Left ventricle myocardium superior (tissue), 1 donor: Measurements from ENCODE around the gene GSTA2. TPM values are rescaled to one million over a fixed set of nuclear protein-coding genes. Genes with fewer than 3 reads are reported as not detected.
"Not testable (repeated sequence)": the region's sequence is repeated elsewhere in the genome, so short reads cannot be mapped to it uniquely, and the experiment has no call there.

ENCODE experiments used
- ATAC-seq: fragments of 200-7000 bp; cut with Tn5 transposase; one replicate; pipeline ENCODE4 v1.9.1; 2020; ENCODE audit warnings: mild to moderate bottlenecking, moderate library complexity
- DNase-seq: peaks from one replicate; pipeline ENCODE4 v3.0.0-alpha.2; 2020
- intact Hi-C: fragments of 100-400 bp; cut with micrococcal nuclease; formaldehyde crosslinking; loops from one replicate; pipeline ENCODE4 v1.11.0; 2022
- long read RNA-seq: library from polyadenylated mRNA; unstranded; transcript quantifications from one replicate; pipeline ENCODE4 v2.0.0, GENCODE V29; 2021
- total RNA-seq: library from RNA; stranded (reverse); fragmentation: NEBNext Ultra II Directional; extraction: Animal tissue kit (Norgen Biotek cat#: 25700); gene quantifications from one replicate; pipeline ENCODE4 v1.2.1, GENCODE V29; 2021
- donor health status: DM: no; HTN: yes; CAD: no; lungs with severe emphysema.

GSTA2 gene
- total RNA-seq, result not detected
- long read RNA-seq, result 0 reads

DNA sequence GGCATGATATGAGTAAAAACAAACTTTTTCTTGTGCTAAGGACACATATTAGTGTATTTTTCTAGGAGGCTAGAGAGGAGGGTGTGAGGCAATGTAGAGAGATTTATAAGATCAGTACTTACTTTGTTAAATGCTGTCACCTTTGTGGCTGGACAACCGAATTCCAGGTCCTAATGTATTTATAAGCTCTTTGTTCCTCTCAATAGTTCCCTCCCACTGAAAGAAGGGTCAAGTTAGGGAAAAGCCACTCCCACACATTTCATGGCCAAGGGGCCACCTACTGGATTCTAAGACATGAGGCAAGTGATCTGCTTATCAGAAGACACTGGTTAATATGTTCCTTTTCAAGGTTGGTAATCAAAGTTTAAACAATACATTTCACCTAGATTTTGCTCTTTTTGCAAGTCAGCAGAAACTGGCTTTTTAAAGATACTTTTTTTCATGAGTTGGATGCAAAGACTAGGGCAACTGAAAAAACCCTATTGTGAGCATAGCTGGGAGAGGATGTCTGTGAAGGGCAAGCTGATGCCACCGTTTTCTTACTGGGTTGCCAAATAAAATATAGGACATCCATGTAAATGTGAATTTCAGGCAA is at the start of gene GSTA2:
GSTA2 (minus strand) TSS at position 154 of the 595 bp plus-strand sequence. CDS start 5,528 bp downstream, outside the sequence.
- intact Hi-C loops, DNase-seq, ATAC-seq: not testable (repeated sequence)

DNA sequence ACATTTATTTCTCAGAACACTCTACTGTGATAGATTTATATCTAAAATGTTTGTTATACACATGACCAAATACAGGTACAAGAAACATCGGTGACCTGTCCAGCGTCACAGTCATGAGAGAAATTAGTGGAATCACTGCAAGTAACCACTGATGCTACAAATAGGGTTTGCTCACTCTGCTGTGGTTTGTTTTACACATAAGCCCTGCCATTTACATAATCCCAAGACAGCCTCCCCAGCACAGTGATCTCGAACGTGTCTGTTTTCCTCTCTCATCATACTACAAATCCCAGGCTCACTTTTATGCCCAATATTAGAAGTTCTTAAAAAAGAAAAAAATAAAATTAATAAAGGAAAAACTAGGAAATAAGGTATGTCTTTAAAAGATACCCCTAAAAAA is 46.5 kb upstream of the GSTA2 start:
- ATAC-seq, intact Hi-C loops, DNase-seq: not testable (repeated sequence)

DNA sequence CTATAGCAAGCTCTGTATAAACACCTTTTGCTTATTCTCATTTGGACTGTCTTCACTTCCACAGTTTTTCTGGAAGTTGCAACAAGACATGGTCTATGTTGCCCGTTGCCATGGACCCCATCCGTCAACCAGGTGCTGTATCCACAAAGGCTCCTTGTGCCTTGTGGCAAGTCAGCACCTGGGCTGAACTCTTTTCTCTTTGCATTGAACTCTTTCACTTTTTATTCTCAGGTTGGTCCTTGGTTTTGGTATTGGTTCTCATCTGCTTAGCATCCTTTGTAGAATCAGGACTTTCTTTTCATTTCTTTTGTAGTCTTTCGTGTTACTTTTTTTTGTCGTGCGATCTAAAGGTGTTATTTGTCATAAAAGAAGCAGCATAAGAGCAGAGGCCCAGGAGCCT is 45.4 kb upstream of the GSTA2 start:
- intact Hi-C loops, result no loop called here
- ATAC-seq (no peak), DNase-seq (no peak)

DNA sequence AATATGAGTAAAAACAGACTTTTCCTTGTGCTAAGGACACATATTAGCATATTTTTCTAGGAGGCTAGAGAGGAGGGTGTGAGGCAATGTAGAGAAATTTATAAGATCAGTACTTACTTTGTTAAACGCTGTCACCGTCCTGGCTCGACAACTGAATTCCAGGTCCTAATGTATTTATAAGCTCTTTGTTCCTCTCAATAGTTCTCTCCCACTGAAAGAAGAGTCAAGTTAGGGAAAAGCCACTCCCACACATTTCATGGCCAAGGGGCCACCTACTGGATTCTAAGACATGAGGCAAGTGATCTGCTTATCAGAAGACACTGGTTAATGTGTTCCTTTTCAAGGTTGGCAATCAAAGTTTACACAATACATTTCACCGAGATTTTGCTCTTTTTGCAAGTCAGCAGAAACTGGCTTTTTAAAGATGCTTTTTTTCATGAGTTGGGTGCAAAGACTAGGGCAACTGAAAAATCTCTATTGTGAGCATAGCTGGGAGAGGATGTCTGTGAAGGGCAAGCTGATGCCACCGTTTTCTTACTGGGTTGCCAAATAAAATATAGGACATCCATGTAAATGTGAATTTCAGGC is 40.5 kb upstream of the GSTA2 start, which contains the start of gene GSTA1:
GSTA1 (minus strand) TSS at position 149 of the 588 bp plus-strand sequence. CDS start 4,549 bp downstream, outside the sequence.
- ATAC-seq, DNase-seq, intact Hi-C loops: not testable (repeated sequence)

DNA sequence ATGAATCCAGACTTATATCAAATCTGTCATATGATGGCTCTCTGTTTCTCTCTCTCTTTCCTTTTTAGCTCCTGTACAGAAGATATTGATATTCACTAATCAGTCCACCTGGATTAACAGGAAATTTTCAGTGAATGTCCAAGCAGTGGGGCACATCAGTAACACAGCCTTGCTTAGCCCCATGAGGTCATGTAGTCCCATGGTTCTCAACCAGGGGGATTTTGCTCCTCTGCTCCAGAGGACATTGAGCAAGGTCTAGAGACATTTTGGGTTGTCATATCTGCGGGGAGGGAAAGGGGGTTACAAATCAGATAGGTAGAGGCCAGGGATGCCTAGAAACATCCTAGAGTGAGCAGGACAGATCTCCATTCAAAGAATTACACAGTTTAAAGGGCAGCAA is 39.5 kb upstream of the GSTA2 start:
- ATAC-seq (no peak), DNase-seq (no peak)
- intact Hi-C loops, result no loop called here

DNA sequence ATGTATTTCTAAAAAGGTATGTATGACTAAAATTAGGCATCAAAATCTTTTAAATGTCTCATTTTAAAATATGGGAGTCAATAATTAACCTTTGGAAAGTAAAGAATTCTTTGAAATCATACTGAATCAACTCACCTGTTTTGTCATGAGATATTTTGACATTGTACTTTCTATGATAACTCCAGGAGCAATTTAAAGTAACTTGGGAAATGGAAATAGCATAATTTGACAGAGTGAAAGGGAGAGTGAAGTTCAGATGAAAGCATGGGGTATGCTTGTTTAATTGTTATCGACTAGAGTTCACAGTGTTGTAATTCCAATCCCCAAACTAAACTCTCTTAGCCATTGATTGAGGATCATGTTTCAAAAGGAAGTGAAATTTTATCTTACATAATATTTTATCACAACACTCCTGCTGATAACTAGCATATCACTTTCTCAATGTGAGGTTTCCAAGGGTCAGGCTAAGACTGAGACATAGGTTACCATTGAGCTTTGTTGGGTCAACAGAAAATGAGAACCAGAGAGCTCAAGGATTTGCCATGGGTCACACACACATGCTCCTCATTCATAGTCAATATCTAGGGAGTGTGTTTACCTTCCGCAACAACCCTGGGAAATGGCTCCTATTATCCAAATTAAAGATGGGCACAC is 38.0 kb upstream of the GSTA2 start:
- ATAC-seq (no peak), DNase-seq (no peak)
- intact Hi-C loops, result no loop called here

DNA sequence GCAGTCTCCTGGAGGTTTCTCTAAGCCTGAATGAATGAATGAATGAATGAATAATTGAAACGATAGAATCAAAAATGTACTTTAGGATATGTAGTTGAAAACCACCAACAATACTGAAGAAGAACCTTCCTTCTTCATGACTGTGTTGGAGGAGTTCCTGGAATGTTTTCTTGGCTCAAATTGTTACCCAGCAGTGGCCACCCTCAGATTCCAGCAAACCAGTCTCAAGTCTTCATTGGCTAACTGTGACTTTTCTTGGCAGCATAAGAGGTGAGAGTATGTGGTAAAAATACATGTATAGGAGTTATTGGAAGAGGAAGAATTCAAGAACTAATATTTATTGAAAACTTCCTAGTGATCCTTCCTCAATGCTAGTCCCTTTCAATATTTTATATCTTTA is 36.0 kb upstream of the GSTA2 start:
- ATAC-seq, intact Hi-C loops, DNase-seq: not testable (repeated sequence)

DNA sequence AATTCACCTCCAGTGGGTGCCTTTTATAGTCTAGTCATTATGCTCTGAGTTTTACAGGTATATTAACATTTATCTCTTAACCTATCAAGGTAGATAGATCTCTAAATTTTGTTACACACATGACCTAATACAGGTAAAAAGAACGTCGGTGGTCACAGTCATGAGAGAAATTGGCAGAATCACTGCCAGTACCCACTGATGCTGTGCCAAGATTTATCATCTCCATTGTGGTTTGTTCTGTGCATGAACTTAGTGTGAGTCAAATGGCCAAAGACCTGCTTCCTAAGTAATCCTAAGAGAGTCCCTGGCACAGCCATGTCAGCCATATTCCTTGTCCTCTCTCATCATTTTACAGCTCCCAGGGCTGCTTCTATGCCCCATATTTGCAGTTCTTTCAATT is 31.1 kb upstream of the GSTA2 start:
- DNase-seq, ATAC-seq, intact Hi-C loops: not testable (repeated sequence)

DNA sequence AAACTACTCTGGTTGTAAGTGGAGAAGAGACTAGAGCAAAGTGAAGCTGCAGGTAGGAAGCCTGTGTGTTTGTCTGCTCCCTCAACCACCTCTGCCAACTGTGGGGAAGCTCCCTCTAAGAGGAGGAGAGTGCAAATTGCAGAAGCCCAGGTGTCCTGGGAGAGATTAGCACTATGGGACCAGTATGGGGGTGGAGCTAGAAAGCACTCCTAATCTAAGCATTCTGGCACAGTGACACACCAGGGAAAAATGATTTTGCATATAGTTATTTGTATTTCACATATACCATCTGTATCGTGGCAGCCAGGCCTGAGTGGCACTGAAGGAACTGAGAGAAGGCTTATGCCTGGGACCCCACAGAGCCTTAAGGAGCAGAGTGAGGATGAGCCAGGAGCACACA is 27.6 kb upstream of the GSTA2 start:
- intact Hi-C loops, result no loop called here
- ATAC-seq (no peak), DNase-seq (no peak)

DNA sequence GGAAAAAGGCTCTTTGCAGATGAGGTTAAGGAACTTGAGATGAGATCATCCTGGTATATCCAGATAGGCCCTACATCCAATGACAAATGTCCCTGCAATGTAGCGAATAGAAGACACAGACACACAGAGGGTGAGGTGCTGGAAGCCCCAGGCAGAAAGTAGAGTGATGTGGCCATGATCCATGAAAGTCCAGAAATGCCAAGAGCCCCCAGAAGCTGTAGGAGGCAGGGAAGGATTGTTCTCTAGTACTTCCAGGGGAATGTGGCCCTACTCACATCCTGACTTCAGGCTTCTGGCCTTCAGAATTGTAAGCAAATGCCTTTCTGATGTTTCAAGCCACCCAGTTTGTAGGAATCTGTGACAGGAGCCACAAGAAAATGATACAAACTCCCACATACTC is 26.4 kb upstream of the GSTA2 start:
- intact Hi-C loops, ATAC-seq: not testable (repeated sequence)

DNA sequence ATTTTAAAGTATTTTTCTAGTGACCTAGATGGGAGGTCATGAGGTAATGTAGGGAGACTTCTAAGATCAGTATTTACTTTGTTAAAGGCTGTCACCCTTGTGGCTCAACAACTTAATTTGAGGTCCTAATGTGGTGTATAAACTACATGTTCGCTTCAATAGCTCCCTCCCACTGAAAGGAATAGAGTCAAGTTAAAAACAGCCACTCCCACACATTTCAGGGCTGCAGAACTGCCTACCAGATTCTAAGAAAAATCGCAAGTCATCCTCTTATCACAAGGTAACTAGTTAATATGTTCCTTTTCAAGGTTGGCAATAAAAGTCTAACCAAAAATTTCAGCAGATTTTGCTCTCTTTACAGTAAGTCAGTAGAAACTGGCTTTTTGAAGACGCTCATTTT is 25.2 kb upstream of the GSTA2 start:
- intact Hi-C loops, result no loop called here
- ATAC-seq, result no peak
- DNase-seq, result no peak

More for the DNA sequence above, 26.4 kb upstream of the GSTA2 start:
- not testable (repeated sequence) for DNase-seq

DNA sequence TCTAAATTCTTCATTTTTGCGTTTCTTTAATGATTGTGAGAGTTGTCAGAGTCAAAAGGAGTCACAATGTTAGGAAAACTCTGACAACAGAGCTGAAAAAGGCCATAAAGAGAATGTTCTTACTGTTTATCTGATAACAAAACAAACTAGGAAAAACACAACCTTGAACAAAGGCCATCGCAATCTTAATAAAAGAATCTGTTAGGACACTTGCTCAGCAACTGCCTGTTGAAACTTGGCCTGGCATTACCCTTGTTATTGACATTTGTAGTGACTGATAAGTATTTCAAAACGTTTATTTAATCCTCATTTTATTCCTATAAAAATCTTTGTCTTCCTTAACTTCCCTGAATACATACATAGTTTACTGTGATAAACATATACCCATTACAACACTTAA is 24.6 kb upstream of the GSTA2 start:
- DNase-seq (no peak), ATAC-seq (no peak)
- intact Hi-C loops, result no loop called here

DNA sequence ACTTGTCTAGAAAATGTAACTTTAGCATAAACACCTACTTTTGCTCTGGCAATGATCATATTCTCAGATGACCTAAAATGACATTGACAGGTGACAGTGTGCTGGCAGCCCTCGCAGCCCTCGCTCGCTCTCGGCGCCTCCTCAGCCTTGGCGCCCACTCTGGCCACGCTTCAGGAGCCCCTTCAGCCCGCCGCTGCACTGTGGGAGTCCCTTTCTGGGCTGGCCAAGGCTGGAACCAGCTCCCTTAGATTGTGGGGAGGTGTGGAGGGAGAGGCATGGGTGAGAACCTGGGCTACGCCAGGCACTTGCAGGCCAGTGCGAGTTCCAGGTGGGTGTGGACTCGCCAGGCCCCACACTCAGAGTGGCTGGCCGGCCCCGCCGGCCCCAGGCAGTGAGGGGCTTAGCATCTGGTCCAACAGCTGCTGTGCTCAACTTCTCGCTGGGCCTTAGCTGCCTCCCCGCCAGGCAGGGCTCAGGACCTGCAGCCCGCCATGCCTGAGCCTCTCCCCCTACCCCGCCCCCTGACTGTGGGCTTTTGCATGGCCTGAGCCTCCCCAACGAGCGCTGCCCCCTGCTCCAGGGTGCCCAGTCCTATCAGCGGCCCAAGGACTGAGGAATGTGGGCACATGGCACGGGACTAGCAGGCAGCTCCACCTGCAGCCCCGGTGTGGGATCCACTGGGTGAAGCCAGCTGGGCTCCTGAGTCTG is 23.1 kb upstream of the GSTA2 start:
- DNase-seq (no peak), ATAC-seq (no peak)
- intact Hi-C loops, result no loop called here

DNA sequence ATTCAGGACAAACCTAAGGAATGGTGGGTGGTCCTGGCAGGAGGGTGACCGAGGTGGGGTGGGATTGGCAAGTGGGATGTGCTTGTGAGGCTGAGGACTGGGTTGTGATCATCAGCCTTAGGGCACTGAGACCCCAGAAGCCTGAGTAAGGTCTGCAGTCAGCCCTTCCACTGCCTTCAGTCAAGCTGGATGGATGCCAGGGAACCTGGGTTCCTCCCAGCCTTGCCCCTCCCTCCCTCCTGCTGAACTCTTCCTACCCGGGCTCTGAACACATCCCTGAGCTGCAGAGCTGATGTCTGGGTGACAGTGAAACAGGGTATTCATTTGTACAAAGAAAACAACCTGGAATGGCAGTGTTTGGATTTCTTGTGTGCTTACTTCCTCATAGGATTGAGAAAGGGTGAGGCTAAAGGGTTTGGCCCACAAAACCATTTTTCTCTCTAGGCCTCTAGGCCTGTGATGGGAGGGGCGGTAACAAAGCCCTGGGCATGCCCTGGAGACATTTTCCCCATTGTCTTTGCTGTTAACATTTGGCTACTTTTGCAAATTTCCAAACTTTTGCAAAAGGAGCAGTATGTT is 19.5 kb upstream of the GSTA2 start:
- intact Hi-C loops, ATAC-seq, DNase-seq: not testable (repeated sequence)

DNA sequence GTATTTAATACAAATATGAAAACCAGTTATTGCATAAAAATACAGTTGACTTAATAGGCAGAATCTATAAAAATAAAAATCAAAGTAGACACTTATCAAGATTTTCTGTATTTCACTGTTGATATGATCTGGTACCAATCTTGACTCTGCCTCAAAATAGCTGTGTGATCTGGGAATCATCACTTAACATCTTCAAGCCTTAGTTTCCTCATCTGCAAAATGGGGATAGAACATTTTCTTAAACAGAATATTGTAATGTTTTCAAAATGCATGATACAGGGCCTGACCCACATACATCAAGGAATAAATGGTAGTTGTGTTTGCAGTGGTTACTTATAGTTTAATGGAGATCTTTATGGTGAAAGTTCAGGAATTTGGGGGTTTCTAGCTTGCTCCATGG is 18.9 kb upstream of the GSTA2 start:
- intact Hi-C loops, result not testable (repeated sequence)

DNA sequence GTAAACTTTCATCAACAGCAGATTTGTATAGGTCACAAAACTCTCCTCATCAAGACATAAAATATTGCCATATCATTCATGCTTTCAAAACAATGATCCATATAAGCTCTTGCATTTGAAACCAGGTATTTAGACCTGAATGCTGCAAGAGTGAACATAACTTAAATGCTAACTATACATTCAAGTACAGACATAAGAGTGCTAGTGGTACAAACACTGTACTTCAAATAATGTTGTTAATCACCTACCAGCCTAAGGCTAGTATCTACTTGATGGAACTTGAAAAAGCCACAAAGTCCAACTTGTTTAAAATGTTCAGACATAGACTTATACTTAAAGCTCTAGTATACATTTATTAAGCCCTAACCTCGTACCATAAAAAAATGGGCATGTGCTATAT is 16.0 kb upstream of the GSTA2 start:
- no peak for DNase-seq
- intact Hi-C loops, result no loop called here
- no peak for ATAC-seq

More for the DNA sequence above, 18.9 kb upstream of the GSTA2 start:
- not testable (repeated sequence) for DNase-seq, ATAC-seq

DNA sequence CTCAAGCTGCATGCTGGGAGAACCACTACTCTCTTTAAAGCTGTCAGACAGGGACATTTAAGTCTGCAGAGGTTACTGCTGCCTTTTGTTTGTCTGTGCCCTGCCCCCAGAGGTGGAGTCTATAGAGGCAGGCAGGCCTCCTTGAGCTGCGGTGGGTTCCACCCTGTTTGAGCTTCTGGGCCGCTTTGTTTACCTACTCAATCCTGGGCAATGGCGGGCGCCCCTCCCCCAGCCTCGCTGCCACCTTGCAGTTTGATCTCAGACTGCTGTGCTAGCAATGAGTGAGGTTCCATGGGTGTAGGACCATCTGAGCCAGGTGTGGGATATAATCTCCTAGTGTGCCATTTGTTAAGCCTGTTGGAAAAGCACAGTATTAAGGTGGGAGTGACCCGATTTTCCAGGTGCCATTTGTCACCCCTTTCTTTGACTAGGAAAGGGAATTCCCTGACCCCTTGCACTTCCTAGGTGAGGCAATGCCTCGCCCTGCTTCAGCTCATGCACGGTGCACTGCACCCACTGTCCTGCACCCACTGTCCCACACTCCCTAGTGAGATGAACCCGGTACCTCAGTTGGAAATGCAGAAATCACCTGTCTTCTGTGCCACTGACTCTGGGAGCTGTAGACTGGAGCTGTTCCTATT is 13.6 kb upstream of the GSTA2 start:
- intact Hi-C loops, ATAC-seq, DNase-seq: not testable (repeated sequence)

DNA sequence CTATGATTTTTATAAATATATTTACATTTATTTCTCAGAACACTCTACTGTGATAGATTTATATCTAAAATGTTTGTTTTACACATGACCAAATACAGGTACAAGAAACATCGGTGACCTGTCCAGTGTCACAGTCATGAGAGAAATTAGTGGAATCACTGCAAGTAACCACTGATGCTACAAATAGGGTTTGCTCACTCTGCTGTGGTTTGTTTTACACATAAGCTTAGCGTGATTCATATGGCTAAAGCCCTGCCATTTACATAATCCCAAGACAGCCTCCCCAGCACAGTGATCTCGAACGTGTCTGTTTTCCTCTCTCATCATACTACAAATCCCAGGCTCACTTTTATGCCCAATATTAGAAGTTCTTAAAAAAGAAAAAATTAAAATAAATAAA is 6.1 kb upstream of the GSTA2 start:
- ATAC-seq, intact Hi-C loops, DNase-seq: not testable (repeated sequence)

DNA sequence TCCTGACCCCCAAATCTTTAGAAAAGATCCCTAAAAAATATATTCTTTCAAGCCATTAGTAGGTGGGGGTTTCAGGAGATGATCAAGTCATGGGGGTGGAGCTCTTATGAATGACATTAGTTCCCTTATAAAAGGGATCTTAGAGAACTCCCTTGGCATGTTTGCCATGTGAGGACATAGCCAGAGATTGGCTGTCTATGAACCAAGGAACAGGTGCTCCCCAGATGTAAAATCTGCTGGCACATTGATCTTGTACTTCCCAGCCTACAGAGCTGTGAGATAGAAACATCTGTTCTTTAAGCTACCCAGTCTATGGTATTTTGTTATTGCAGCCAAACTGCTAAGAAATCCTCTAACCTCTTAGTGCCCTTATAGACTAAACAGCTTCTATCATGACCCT is 4.4 kb upstream of the GSTA2 start:
- intact Hi-C loops, DNase-seq, ATAC-seq: not testable (repeated sequence)
